HAP-1 (cell line): ENCODE results near the gene N4BP2L2.

Experiments used
- DNase-seq, 2 experiments: peaks; one replicate each; pipeline ENCODE4 v3.0.0-alpha.2; 2016 to 2020; ENCODE audit warnings: low spot score in 2 of 2
- H3K27me3 ChIP-seq: fragments of 250-450 bp; sonication (Bioruptor Pico); 2 replicates; pipeline ENCODE4 v1.5.1; 2020; ENCODE audit warnings: low read depth, mild to moderate bottlenecking, moderate library complexity
- H3K36me3 ChIP-seq: fragments of 250-450 bp; sonication (Bioruptor Pico); replicated peaks from 2 replicates; pipeline ENCODE4 v1.5.1; 2020; ENCODE audit warnings: mild to moderate bottlenecking
- H3K4me1 ChIP-seq: fragments of 250-450 bp; sonication (Bioruptor Pico); 2 replicates; pipeline ENCODE4 v1.5.1; 2020; ENCODE audit warnings: mild to moderate bottlenecking
- H3K4me3 ChIP-seq: fragments of 250-450 bp; sonication (Bioruptor Pico); 2 replicates; pipeline ENCODE4 v1.5.1; 2020; ENCODE audit warnings: mild to moderate bottlenecking, moderate library complexity
- H3K9me3 ChIP-seq: fragments of 250-450 bp; sonication (Bioruptor Pico); 2 replicates; pipeline ENCODE4 v1.5.1; 2020; ENCODE audit warnings: mild to moderate bottlenecking, moderate library complexity
- in situ Hi-C: fragments of 300-500 bp; cut with MboI; formaldehyde crosslinking; loops from 3 replicates; pipeline ENCODE4 v1.14.3; 2020; ENCODE audit warnings: low sequenced_read_pairs, inconsistent platforms, mixed read lengths

Gene N4BP2L2

GRCh38 chr13:32443111-32443510, 95.5 kb downstream of the N4BP2L2 start:
- in situ Hi-C loops: no loop called here
- peak; percentile 17 to 57 for DNase-seq
- Histone ChIP-seq H3K4me3 (no peak overlapping the region), H3K4me1 (peaks cover 10% of the 10 kb centered on the region), H3K36me3 (no peaks in the 10 kb centered on the region), H3K27me3 (no peaks in the 10 kb centered on the region), H3K9me3 (no peaks in the 10 kb centered on the region)

GRCh38 chr13:32438871-32439270, 99.7 kb downstream of the N4BP2L2 start:
- Histone ChIP-seq H3K36me3 (no peaks in the 10 kb centered on the region), H3K4me3 (no peak overlapping the region), H3K4me1 (no peaks in the 10 kb centered on the region), H3K27me3 (no peaks in the 10 kb centered on the region), H3K9me3 (no peaks in the 10 kb centered on the region)
- in situ Hi-C loops: no loop called here
- no peak for DNase-seq

DNA sequence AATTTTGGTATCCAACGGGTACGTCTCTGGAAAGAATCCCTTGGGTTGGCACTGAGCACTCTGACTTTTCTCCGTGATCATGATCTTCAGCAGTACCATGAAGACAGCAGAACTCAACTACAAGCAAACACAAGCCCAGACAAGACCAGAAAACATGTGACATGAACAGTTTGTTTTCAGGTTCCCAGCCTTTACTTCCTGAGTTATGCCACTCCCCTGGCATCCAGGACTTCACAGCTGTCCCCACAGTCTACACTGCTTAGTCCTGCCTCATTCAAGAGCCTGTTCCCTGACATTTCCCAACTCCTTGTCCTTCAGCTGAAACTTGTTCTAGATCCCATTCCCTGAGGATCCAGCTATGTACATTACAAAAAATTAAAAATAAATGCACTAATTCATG, 105.7 kb downstream of the N4BP2L2 start:
- no peak overlapping the region for H3K4me3 ChIP-seq
- no peaks in the 10 kb centered on the region for H3K9me3 ChIP-seq
- in situ Hi-C loops: no loop called here
- no peaks in the 10 kb centered on the region for H3K27me3 ChIP-seq
- H3K4me1 ChIP-seq: peaks cover 4% of the 10 kb centered on the region; the same call in 1 of the 2 replicates
- no peak for DNase-seq
- H3K36me3 ChIP-seq: no peaks in the 10 kb centered on the region

DNA sequence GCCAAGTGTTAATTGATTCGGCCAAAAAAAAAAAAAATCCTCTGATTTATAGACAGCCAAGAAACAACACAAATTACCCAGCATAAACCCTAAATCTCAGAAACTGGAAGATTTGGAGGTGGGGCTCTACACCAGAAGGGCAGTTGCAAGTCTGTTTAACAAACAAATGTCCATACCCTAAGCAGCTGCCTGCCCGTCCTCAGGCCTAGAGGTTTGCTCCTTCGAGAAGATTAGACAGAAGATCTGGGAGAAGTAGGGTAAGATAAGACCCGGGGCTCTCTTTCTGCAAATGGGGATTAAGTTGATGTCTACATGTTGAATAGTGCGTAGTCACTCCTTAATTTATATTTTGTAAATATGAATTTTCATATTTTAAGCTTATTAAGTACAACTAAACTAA, 107.2 kb downstream of the N4BP2L2 start:
- Histone ChIP-seq H3K4me3 (no peak overlapping the region), H3K4me1 (peaks cover 9% of the 10 kb centered on the region), H3K36me3 (no peaks in the 10 kb centered on the region), H3K27me3 (no peaks in the 10 kb centered on the region), H3K9me3 (no peaks in the 10 kb centered on the region)
- DNase-seq: no peak
- in situ Hi-C loops: no loop called here

DNA sequence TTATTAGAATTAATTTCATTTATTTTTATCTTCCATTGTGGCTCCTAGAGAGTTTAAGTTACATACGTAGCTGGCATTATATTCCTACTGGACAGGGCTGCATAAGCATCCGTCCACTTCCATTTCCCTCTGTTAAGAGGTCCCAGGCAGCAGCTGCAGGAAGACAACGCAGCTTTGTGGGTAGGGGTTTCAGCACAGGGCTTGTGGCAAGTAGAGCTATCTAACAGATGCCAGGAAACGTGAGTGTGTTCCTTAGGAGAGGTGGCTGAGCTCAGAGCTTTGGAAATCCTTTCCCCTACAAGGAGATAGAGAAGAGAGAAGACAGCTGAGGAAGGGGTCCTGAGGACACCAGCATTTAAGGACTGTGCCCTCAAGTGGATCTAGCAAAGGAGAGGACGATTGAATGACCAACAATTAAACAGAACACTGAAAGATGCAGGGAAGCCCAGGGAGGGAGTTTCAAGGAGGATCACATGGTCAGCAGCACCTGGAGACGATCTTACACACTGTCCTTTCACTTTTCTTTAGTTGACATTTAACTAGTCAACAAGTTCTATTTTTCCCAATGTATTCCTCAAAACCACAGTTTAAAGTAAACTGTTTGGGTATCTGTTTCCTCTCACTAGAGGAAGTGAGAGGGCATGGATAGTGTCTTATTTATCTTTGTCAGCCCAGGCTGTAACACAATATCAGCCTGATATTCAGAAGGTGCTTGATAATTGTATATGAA, 108.4 kb downstream of the N4BP2L2 start:
- Histone ChIP-seq H3K27me3 (no peaks in the 10 kb centered on the region), H3K9me3 (no peaks in the 10 kb centered on the region), H3K4me3 (no peak overlapping the region), H3K36me3 (no peaks in the 10 kb centered on the region), H3K4me1 (peaks cover 13% of the 10 kb centered on the region)
- no peak for DNase-seq
- in situ Hi-C loops: no loop called here

- peaks cover 13% of the 10 kb centered on the region for H3K4me1 ChIP-seq
- in situ Hi-C loops: no loop called here
- H3K36me3 ChIP-seq: no peaks in the 10 kb centered on the region
- H3K4me3 ChIP-seq: no peak overlapping the region
- no peaks in the 10 kb centered on the region for H3K9me3 ChIP-seq
- no peak for DNase-seq
- no peaks in the 10 kb centered on the region for H3K27me3 ChIP-seq
These were observed 109.1 kb downstream of the N4BP2L2 start for GRCh38 chr13:32429433-32429909.

GRCh38 chr13:32428581-32429432, 109.8 kb downstream of the N4BP2L2 start:
- H3K36me3 ChIP-seq: no peaks in the 10 kb centered on the region; the same call in 1 of the 2 replicates
- no peak for DNase-seq
- no peaks in the 10 kb centered on the region for H3K27me3 ChIP-seq
- peak overlapping the region; percentile 56 for H3K4me3 ChIP-seq
- no peaks in the 10 kb centered on the region for H3K9me3 ChIP-seq
- H3K4me1 ChIP-seq: peaks cover 13% of the 10 kb centered on the region
- in situ Hi-C loops: no loop called here

DNA sequence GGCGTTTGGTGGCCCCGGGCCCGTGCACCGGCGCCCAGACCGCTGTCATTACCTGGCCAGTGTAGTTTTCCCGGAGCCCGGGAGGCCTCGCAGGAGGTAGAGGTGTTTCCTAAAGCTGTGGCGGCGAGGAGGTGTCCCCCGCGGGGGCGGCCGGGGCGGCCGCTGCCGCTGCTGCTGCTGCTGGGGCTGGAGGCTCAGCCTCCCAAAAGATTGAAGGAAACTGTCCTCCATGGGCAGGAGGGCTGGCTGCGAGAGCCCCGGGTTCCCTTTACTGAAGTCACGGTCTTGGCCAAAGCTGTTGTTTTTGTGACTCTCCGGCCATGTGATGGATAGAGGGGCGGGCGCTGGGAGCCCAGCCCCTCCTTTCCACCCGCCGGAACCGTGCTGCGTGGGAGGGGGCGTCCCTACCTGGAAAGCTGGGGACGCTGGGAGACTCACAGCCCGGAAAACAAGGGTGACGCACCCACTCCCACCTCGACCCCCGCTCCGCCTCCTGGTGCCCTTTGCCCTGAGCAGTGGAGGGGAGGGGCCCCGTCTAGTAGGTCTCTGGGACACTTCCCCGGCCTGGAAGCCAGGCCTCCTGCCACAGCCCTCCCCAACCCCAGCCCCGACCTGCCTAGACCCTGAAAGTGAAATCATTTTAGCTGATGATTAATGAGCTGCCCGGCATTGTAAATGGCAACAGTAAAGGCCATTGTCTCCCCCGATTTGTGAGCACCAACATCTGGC, 110.6 kb downstream of the N4BP2L2 start, which contains the start of gene N4BP2L1:
Gene N4BP2L1 (minus strand): TSS at position 279 of the 729 bp plus-strand sequence. CDS start 48 bp downstream, at position 231.
- Histone ChIP-seq H3K36me3 (no peaks in the 10 kb centered on the region; the same call in 1 of the 2 replicates), H3K4me3 (peak within 1 kb of the TSS; percentile 56), H3K9me3 (no peaks in the 10 kb centered on the region), H3K4me1 (peaks cover 13% of the 10 kb centered on the region), H3K27me3 (no peaks in the 10 kb centered on the region)
- in situ Hi-C loops: no loop called here
- peak; percentile 27 to 78 for DNase-seq

DNA sequence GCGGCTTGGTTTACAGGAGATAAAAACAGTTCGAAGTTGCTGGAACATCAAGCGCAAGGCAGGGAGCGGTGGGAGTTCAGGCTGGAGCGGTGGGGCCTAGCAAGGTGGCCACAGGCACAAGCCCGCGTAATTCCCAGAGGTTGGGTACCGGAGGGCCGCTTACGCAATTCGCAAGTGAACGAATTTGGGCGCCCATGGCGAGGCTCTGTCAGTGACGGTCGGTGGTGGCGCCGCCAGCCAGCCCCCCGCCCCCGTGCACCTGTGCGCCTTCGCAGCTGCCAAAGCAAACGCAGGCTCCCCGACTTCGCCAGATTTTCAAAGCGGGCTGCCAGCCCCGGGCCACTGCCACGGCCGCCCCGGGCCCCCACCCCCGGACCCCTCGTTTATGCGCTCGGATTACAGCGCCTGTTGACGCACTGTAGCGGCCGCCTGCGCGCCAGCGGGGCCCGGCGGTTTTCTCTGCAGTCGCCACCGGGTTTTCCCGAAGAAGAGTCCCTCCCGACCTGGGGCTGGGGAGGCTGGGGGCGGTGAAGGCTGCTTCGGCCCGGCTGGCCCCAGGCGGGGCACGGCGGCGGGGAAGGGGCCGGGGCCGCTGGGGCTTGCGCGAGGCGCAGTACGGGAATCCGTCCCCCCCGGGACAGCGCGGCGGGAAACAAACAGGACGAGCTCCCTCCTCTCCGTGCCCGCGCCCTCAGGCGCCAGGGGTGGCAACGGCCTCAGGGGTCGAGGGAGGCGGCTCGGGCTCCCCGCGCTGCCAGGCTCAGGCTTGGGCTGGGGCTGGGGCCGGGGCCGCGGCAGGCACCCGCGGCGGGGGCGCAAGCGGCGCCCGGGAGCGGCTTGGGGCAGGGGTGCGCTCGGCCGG, 111.4 kb downstream of the N4BP2L2 start:
- Histone ChIP-seq H3K27me3 (no peaks in the 10 kb centered on the region), H3K4me1 (peaks cover 13% of the 10 kb centered on the region), H3K36me3 (no peaks in the 10 kb centered on the region; the same call in 1 of the 2 replicates), H3K9me3 (no peaks in the 10 kb centered on the region), H3K4me3 (peak overlapping the region; percentile 56)
- DNase-seq: peak in 1 of 2 experiments; percentile 61
- in situ Hi-C loops: no loop called here

GRCh38 chr13:32426191-32426989, 112.2 kb downstream of the N4BP2L2 start:
- no peaks in the 10 kb centered on the region for H3K27me3 ChIP-seq
- H3K4me3 ChIP-seq: peak overlapping the region; percentile 56
- peaks cover 13% of the 10 kb centered on the region for H3K4me1 ChIP-seq
- in situ Hi-C loops: no loop called here
- no peak for DNase-seq
- no peaks in the 10 kb centered on the region for H3K9me3 ChIP-seq
- no peaks in the 10 kb centered on the region; the same call in 1 of the 2 replicates for H3K36me3 ChIP-seq

DNA sequence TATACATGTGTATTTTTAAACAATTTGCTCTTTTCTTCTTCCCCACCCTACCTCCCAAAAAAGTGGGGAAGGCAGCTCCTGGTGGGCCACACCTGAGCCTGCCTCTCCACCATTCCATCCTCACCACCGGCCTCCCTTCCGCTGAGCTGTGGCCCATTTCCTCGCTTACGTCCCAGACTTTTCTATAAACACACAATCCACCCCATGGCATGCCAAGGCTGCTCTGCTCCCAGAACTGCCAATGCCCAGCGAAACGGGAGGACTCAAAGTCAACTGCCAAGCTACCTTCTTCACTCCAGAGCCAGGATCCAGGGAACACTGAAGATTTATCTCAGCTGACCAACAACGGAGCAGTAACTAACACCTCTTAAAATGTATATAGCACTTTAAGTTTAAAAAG, 113.4 kb downstream of the N4BP2L2 start:
- H3K4me3 ChIP-seq: no peak overlapping the region
- in situ Hi-C loops: no loop called here
- peaks cover 13% of the 10 kb centered on the region for H3K4me1 ChIP-seq
- no peak for DNase-seq
- no peaks in the 10 kb centered on the region for H3K27me3 ChIP-seq
- H3K36me3 ChIP-seq: no peaks in the 10 kb centered on the region; the same call in 1 of the 2 replicates
- no peaks in the 10 kb centered on the region for H3K9me3 ChIP-seq

- no peaks in the 10 kb centered on the region; the same call in 1 of the 2 replicates for H3K36me3 ChIP-seq
- H3K9me3 ChIP-seq: peaks cover 5% of the 10 kb centered on the region; the same call in 1 of the 2 replicates
- no peak for DNase-seq
- H3K4me3 ChIP-seq: no peak overlapping the region
- no peaks in the 10 kb centered on the region for H3K27me3 ChIP-seq
- in situ Hi-C loops: no loop called here
- peaks cover 13% of the 10 kb centered on the region for H3K4me1 ChIP-seq
These were observed 115.0 kb downstream of the N4BP2L2 start for GRCh38 chr13:32423592-32423991.
